Activated T-cell treated with anti-CD3 and anti-CD28 coated beads, Interleukin-2, amount 50 U/mL, for 1 hour (primary cell): ENCODE measurements around the gene GDAP2.
"Not testable (repeated sequence)": the region's sequence is repeated elsewhere in the genome, so short reads cannot be mapped to it uniquely, and the experiment has no call there.

Experiments
- DNase-seq: peaks from one replicate; pipeline ENCODE4 v3.0.0-alpha.2; 2020

Gene GDAP2

GRCh38 chr1:117929343-117930172 is at the start of gene GDAP2, which contains the start of gene WDR3:
TSS of gene GDAP2 (minus strand) at chr1:117929621. CDS start at chr1:117920357, 9,264 bp downstream.
TSS of gene WDR3 (plus strand) at chr1:117929739. CDS start at chr1:117933320, 3,581 bp downstream.
- peak; percentile 93 for DNase-seq

GRCh38 chr1:117976381-117976780 is 47.0 kb upstream of the GDAP2 start:
- no peak for DNase-seq

GRCh38 chr1:117971777-117972176 is 42.4 kb upstream of the GDAP2 start:
- DNase-seq = no peak

GRCh38 chr1:117970252-117970651 is 40.8 kb upstream of the GDAP2 start:
- DNase-seq = no peak

- no peak for DNase-seq
Measured at GRCh38 chr1:117967881-117968280, 38.5 kb upstream of the GDAP2 start.

GRCh38 chr1:117967477-117967876 is 38.1 kb upstream of the GDAP2 start:
- no peak for DNase-seq

GRCh38 chr1:117964290-117965038 is 35.0 kb upstream of the GDAP2 start:
- DNase-seq = no peak

- no peak for DNase-seq
Measured at GRCh38 chr1:117959364-117959763, 29.9 kb upstream of the GDAP2 start.

GRCh38 chr1:117952386-117952785 is 23.0 kb upstream of the GDAP2 start:
- DNase-seq = no peak

GRCh38 chr1:117942293-117942692 is 12.9 kb upstream of the GDAP2 start:
- DNase-seq = no peak

- DNase-seq = no peak
Measured at GRCh38 chr1:117933769-117934168, 4.3 kb upstream of the GDAP2 start.

- no peak for DNase-seq
Measured at GRCh38 chr1:117932576-117932975, 3.2 kb upstream of the GDAP2 start.

- no peak for DNase-seq
Measured at GRCh38 chr1:117930484-117930883, 1.1 kb upstream of the GDAP2 start.

GRCh38 chr1:117930173-117930447 is 689 bp upstream of the GDAP2 start:
- DNase-seq = no peak

GRCh38 chr1:117928881-117929342 is 509 bp downstream of the GDAP2 start:
- no peak for DNase-seq

GRCh38 chr1:117925981-117926380 is 3.4 kb downstream of the GDAP2 start:
- DNase-seq = no peak

- DNase-seq = not testable (repeated sequence)
Measured at GRCh38 chr1:117922717-117923116, 6.7 kb downstream of the GDAP2 start.

- no peak for DNase-seq
Measured at GRCh38 chr1:117921991-117922390, 7.4 kb downstream of the GDAP2 start.

- DNase-seq = no peak
Measured at GRCh38 chr1:117919376-117919775, 10.0 kb downstream of the GDAP2 start.

- no peak for DNase-seq
Measured at GRCh38 chr1:117911051-117911450, 18.4 kb downstream of the GDAP2 start.

GRCh38 chr1:117905019-117905418 is 24.4 kb downstream of the GDAP2 start:
- DNase-seq = no peak

GRCh38 chr1:117904485-117904884 is 24.9 kb downstream of the GDAP2 start:
- DNase-seq = no peak

- no peak for DNase-seq
Measured at GRCh38 chr1:117902944-117903343, 26.5 kb downstream of the GDAP2 start.

GRCh38 chr1:117899801-117900200 is 29.6 kb downstream of the GDAP2 start:
- no peak for DNase-seq
